ENCODE measurements around the gene S100A7A. TPM values are rescaled to one million over a fixed set of nuclear protein-coding genes. Genes with fewer than 3 reads are reported as not detected.

Gene S100A7A
- total RNA-seq, 1 experiment from 2014 or later: not detected

DNA sequence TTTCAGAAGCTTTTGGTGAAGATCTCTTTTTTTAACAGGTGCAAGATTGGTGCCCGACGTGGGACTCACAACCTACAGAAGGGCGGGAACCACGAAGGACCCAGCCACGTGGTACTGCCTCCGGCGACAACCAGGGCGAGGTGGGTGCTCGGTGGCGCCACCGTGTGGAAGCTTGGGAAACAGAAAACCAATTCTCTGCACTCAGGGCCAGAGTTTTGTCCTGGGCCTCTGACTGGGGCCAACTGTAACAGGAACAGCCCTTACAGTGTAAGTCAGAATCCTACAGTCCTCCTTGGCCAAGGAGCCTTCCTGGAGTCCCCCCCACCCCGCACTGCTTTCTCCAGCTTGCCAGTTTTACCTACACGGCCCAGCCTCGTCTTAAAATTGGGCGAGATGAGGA is 11.6 kb upstream of the S100A7A start (continued):
- TF ChIP-seq, protein P1, sequence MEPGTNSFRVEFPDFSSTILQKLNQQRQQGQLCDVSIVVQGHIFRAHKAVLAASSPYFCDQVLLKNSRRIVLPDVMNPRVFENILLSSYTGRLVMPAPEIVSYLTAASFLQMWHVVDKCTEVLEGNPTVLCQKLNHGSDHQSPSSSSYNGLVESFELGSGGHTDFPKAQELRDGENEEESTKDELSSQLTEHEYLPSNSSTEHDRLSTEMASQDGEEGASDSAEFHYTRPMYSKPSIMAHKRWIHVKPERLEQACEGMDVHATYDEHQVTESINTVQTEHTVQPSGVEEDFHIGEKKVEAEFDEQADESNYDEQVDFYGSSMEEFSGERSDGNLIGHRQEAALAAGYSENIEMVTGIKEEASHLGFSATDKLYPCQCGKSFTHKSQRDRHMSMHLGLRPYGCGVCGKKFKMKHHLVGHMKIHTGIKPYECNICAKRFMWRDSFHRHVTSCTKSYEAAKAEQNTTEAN (CRISPR knock-in tag; IDR thresholded peaks at IDR 0.05): peak; percentile 82; the same call in 1 of the 2 replicates
- TF ChIP-seq, protein P2, sequence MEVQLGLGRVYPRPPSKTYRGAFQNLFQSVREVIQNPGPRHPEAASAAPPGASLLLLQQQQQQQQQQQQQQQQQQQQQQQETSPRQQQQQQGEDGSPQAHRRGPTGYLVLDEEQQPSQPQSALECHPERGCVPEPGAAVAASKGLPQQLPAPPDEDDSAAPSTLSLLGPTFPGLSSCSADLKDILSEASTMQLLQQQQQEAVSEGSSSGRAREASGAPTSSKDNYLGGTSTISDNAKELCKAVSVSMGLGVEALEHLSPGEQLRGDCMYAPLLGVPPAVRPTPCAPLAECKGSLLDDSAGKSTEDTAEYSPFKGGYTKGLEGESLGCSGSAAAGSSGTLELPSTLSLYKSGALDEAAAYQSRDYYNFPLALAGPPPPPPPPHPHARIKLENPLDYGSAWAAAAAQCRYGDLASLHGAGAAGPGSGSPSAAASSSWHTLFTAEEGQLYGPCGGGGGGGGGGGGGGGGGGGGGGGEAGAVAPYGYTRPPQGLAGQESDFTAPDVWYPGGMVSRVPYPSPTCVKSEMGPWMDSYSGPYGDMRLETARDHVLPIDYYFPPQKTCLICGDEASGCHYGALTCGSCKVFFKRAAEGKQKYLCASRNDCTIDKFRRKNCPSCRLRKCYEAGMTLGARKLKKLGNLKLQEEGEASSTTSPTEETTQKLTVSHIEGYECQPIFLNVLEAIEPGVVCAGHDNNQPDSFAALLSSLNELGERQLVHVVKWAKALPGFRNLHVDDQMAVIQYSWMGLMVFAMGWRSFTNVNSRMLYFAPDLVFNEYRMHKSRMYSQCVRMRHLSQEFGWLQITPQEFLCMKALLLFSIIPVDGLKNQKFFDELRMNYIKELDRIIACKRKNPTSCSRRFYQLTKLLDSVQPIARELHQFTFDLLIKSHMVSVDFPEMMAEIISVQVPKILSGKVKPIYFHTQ (CRISPR knock-in tag; IDR thresholded peaks at IDR 0.05): no peak
- no peak for TF ChIP-seq ZNF219 (CRISPR knock-in tag; IDR thresholded peaks at IDR 0.05; ENCODE audit: borderline replicate concordance)
- peak; percentile 76; the same call in 1 of the 2 replicates for TF ChIP-seq ZNF138 (CRISPR knock-in tag; conservative IDR thresholded peaks at IDR 0.05)
- TF ChIP-seq, protein P3, sequence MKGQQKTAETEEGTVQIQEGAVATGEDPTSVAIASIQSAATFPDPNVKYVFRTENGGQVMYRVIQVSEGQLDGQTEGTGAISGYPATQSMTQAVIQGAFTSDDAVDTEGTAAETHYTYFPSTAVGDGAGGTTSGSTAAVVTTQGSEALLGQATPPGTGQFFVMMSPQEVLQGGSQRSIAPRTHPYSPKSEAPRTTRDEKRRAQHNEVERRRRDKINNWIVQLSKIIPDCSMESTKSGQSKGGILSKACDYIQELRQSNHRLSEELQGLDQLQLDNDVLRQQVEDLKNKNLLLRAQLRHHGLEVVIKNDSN (CRISPR knock-in tag; IDR thresholded peaks at IDR 0.05): peak; percentile 85
- TF ChIP-seq, protein P4, sequence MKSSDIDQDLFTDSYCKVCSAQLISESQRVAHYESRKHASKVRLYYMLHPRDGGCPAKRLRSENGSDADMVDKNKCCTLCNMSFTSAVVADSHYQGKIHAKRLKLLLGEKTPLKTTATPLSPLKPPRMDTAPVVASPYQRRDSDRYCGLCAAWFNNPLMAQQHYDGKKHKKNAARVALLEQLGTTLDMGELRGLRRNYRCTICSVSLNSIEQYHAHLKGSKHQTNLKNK (CRISPR knock-in tag; IDR thresholded peaks at IDR 0.05): no peak
- no peak for TF ChIP-seq STAT6 (CRISPR knock-in tag; conservative IDR thresholded peaks at IDR 0.05; ENCODE audit: low read depth)
- TF ChIP-seq HMGA2 (CRISPR knock-in tag; IDR thresholded peaks at IDR 0.05): no peak
- TF ChIP-seq IRF2 (CRISPR knock-in tag; IDR thresholded peaks at IDR 0.05; ENCODE audit: borderline replicate concordance, low read depth): no peak
- TF ChIP-seq CREM (CRISPR knock-in tag; IDR thresholded peaks at IDR 0.05): peak; percentile 68; the same call in 1 of the 2 replicates
- peak; percentile 97; the same call in 1 of the 2 replicates for TF ChIP-seq NFE2L1 (CRISPR knock-in tag; IDR thresholded peaks at IDR 0.05)
- no peak for TF ChIP-seq E2F4 (CRISPR knock-in tag; IDR thresholded peaks at IDR 0.05; ENCODE audit: borderline replicate concordance, low read depth)
- no peak for TF ChIP-seq ZNF423 (CRISPR knock-in tag; IDR thresholded peaks at IDR 0.05)
- no peak for TF ChIP-seq MLX (CRISPR knock-in tag; IDR thresholded peaks at IDR 0.05)
- no peak for TF ChIP-seq ZBTB21 (CRISPR knock-in tag; IDR thresholded peaks at IDR 0.05; ENCODE audit: borderline replicate concordance)
- no peak for TF ChIP-seq GABPB1 (CRISPR knock-in tag; IDR thresholded peaks at IDR 0.05)
- TF ChIP-seq ESRRA (CRISPR knock-in tag; IDR thresholded peaks at IDR 0.05; ENCODE audit: borderline replicate concordance): no peak
- 0 out of 2 replicates have a peak, but pooled peaks have one; percentile 29 for TF ChIP-seq TEAD4 (CRISPR knock-in tag; IDR thresholded peaks at IDR 0.05)
- TF ChIP-seq ZNF121 (CRISPR knock-in tag; IDR thresholded peaks at IDR 0.05): no peak
- TF ChIP-seq ATF1 (CRISPR knock-in tag; IDR thresholded peaks at IDR 0.05): no peak
- TF ChIP-seq NFYB (CRISPR knock-in tag; conservative IDR thresholded peaks at IDR 0.05; ENCODE audit: low read depth): 0 out of 2 replicates have a peak, but pooled peaks have one; percentile 26
- no peak for TF ChIP-seq OVOL2 (CRISPR knock-in tag; IDR thresholded peaks at IDR 0.05; ENCODE audit: borderline replicate concordance)
- TF ChIP-seq, protein P5, sequence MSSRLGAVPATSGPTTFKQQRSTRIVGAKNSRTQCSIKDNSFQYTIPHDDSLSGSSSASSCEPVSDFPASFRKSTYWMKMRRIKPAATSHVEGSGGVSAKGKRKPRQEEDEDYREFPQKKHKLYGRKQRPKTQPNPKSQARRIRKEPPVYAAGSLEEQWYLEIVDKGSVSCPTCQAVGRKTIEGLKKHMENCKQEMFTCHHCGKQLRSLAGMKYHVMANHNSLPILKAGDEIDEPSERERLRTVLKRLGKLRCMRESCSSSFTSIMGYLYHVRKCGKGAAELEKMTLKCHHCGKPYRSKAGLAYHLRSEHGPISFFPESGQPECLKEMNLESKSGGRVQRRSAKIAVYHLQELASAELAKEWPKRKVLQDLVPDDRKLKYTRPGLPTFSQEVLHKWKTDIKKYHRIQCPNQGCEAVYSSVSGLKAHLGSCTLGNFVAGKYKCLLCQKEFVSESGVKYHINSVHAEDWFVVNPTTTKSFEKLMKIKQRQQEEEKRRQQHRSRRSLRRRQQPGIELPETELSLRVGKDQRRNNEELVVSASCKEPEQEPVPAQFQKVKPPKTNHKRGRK (CRISPR knock-in tag; IDR thresholded peaks at IDR 0.05; ENCODE audit: borderline replicate concordance): no peak
- TF ChIP-seq SMAD3 (CRISPR knock-in tag; IDR thresholded peaks at IDR 0.05; ENCODE audit: borderline replicate concordance): peak; percentile 91; the same call in 1 of the 2 replicates
- TF ChIP-seq MAX (CRISPR knock-in tag; IDR thresholded peaks at IDR 0.05): peak; percentile 99
- no peak for TF ChIP-seq CBFB (CRISPR knock-in tag; IDR thresholded peaks at IDR 0.05; ENCODE audit: low read depth)
- 0 out of 2 replicates have a peak, but pooled peaks have one; percentile 52 for TF ChIP-seq E2F5 (CRISPR knock-in tag; IDR thresholded peaks at IDR 0.05)

All from WTC11 (cell line).